Stomach (tissue), 9 donors: ENCODE measurements around the gene OPCML. TPM values are rescaled to one million over a fixed set of nuclear protein-coding genes. Genes with fewer than 3 reads are reported as not detected.

Source experiments
- DNase-seq, 2 donors: peaks; one replicate each; pipeline versions ENCODE4 v3.0.0 to v3.0.0-alpha.2; 2013 to 2019
- H3K27ac ChIP-seq, 5 donors: fragments of 200-600 bp in 4 of 5; sonication (generic) in 4 of 5; one replicate each; pipeline ENCODE4 v1.5.1; 2013 to 2019; ENCODE audit warnings: mild to moderate bottlenecking in 1 of 5, moderate library complexity in 1 of 5
- H3K27me3 ChIP-seq, 3 donors: fragments of 200-600 bp; sonication (generic); one replicate each; pipeline ENCODE4 v1.5.1; 2017 to 2019; ENCODE audit warnings: mixed run types in 1 of 3
- H3K36me3 ChIP-seq, 4 donors: fragments of 200-600 bp; sonication (generic); 1 replicate in 3 of 4; 2 replicates in 1 of 4; pipeline ENCODE4 v1.5.1; 2016 to 2019
- H3K4me1 ChIP-seq, 4 donors: fragments of 200-600 bp; sonication (generic); one replicate each; pipeline ENCODE4 v1.5.1; 2016 to 2019
- H3K4me3 ChIP-seq, 4 donors: fragments of 200-600 bp; sonication (generic) in 3 of 4; one replicate each; pipeline ENCODE4 v1.5.1; 2016 to 2019; ENCODE audit warnings: mild to moderate bottlenecking in 1 of 4
- H3K9me3 ChIP-seq, 4 donors: fragments of 200-600 bp; sonication (generic); one replicate each; pipeline ENCODE4 v1.5.1; 2016 to 2019
- CTCF ChIP-seq, 7 experiments: fragments of 450-650 bp in 4 of 7; fragments of 200-600 bp in 3 of 7; sonication (generic) in 3 of 7; IDR thresholded peaks; one replicate each; pipeline ENCODE4 v1.5.1; 2016 to 2019; ENCODE audit warnings: antibody characterized with exemption in 7 of 7, control low read depth in 2 of 7, mild to moderate bottlenecking in 1 of 7
- EP300 ChIP-seq: sonication (generic); formaldehyde crosslinking; IDR thresholded peaks from one replicate; pipeline ENCODE4 v1.6.1; 2017; ENCODE audit warnings: antibody characterized with exemption
- POLR2A ChIP-seq, 4 donors: fragments of 450-650 bp; IDR thresholded peaks; one replicate each; pipeline ENCODE4 v1.6.1; 2016; ENCODE audit warnings: antibody characterized with exemption in 4 of 4, control low read depth in 2 of 4, mild to moderate bottlenecking in 1 of 4, moderate library complexity in 1 of 4
- POLR2AphosphoS5 ChIP-seq, 3 donors: sonication (generic); formaldehyde crosslinking; IDR thresholded peaks; one replicate each; pipeline ENCODE4 v1.6.1; 2016; ENCODE audit warnings: antibody characterized with exemption in 3 of 3
- WGBS, 5 donors: extraction: QIAGEN DNeasy Blood & Tissue Kit in 3 of 5; methylation state at CpG; one replicate each; pipeline versions ENCODE4 v1.1.5 to v1.1.7; 2013 to 2018; 5-methylcytosine and 5-hydroxymethylcytosine counted together
- intact Hi-C: fragments of 100-400 bp; cut with DNase I; formaldehyde crosslinking; loops from one replicate; pipeline ENCODE4 v1.15.1; 2023; ENCODE audit warnings: low total_unique reads
- polyA plus RNA-seq, 3 donors: library from polyadenylated mRNA; stranded (reverse); fragments of 200-250 nt; gene quantifications; one replicate each; pipeline ENCODE4 v1.2.3, GENCODE V29; 2013
- total RNA-seq, 5 donors: library from RNA; depleted of rRNA; stranded (reverse); fragments of >200 nt; gene quantifications; one replicate each; pipeline versions ENCODE4 v1.1.0 to v1.2.3, GENCODE V29; 2014 to 2016
- donor health status: healthy with polysubstance abuse.
- donor health status: Bipolar disorder and iron deficiency.
- donor health status: healthy.

Gene OPCML
- total and polyA plus RNA-seq, 8 donors: 0.03 to 0.92 (median 0.55) TPM; not detected in 3

- WGBS, 5 donors: 68 to 73% (median 71%) methylated on average over 5 of the region's 5 CpGs
- no peak for TF ChIP-seq EP300
- TF ChIP-seq POLR2A (IDR thresholded peaks at IDR 0.05): no peak
- TF ChIP-seq POLR2AphosphoS5 (IDR thresholded peaks at IDR 0.05): no peak
- no peak for TF ChIP-seq CTCF (IDR thresholded peaks at IDR 0.05)
- H3K36me3 ChIP-seq: no peaks in the 10 kb centered on the region
- no peaks in the 10 kb centered on the region for H3K9me3 ChIP-seq
- H3K4me3 ChIP-seq: no peak overlapping the region
- no peak for DNase-seq
- intact Hi-C loops: no loop called here
- no peaks in the 10 kb centered on the region for H3K4me1 ChIP-seq
- H3K27ac ChIP-seq: no peak overlapping the region
- H3K27me3 ChIP-seq: no peaks in the 10 kb centered on the region
Observed at GRCh38 chr11:133305208-133305956, 226.9 kb downstream of the OPCML start.

- intact Hi-C loops: no loop called here
Observed at GRCh38 chr11:133303262-133303661, 229.0 kb downstream of the OPCML start.

GRCh38 chr11:133302056-133302455 lies 230.2 kb downstream of the OPCML start:
- no peak for DNase-seq
- no peak overlapping the region for H3K27ac ChIP-seq
- H3K36me3 ChIP-seq: no peaks in the 10 kb centered on the region
- no peaks in the 10 kb centered on the region for H3K4me1 ChIP-seq
- no peaks in the 10 kb centered on the region for H3K27me3 ChIP-seq
- TF ChIP-seq EP300: no peak
- no peaks in the 10 kb centered on the region for H3K9me3 ChIP-seq
- no peak overlapping the region for H3K4me3 ChIP-seq
- intact Hi-C loops: no loop called here
- WGBS, 5 donors: 33 to 55% (median 39%) methylated on average over 3 of the region's 3 CpGs

More at GRCh38 chr11:133303262-133303661, 229.0 kb downstream of the OPCML start:
- Histone ChIP-seq H3K36me3 (no peaks in the 10 kb centered on the region), H3K4me3 (no peak overlapping the region), H3K9me3 (no peaks in the 10 kb centered on the region), H3K4me1 (no peaks in the 10 kb centered on the region), H3K27ac (no peak overlapping the region), H3K27me3 (no peaks in the 10 kb centered on the region)
- 90 to 94% (median 92%) methylated on average over 5 of the region's 5 CpGs for WGBS, 5 donors
- DNase-seq: no peak
- no peak for TF ChIP-seq POLR2A (IDR thresholded peaks at IDR 0.05)
- TF ChIP-seq CTCF (IDR thresholded peaks at IDR 0.05): no peak
- TF ChIP-seq POLR2AphosphoS5 (IDR thresholded peaks at IDR 0.05): no peak
- no peak for TF ChIP-seq EP300

GRCh38 chr11:133300666-133301065 lies 231.6 kb downstream of the OPCML start:
- H3K27me3 ChIP-seq: no peaks in the 10 kb centered on the region
- H3K9me3 ChIP-seq: no peaks in the 10 kb centered on the region
- no peaks in the 10 kb centered on the region for H3K4me1 ChIP-seq
- DNase-seq: no peak
- 69 to 93% (median 84%) methylated on average over 3 of the region's 3 CpGs for WGBS, 5 donors
- TF ChIP-seq EP300 (no peak), POLR2A (IDR thresholded peaks at IDR 0.05) (no peak), CTCF (IDR thresholded peaks at IDR 0.05) (no peak), POLR2AphosphoS5 (IDR thresholded peaks at IDR 0.05) (no peak)
- H3K36me3 ChIP-seq: no peaks in the 10 kb centered on the region
- intact Hi-C loops: no loop called here
- no peak overlapping the region for H3K27ac ChIP-seq
- no peak overlapping the region for H3K4me3 ChIP-seq

GRCh38 chr11:133291780-133292179 lies 240.5 kb downstream of the OPCML start:
- peak in 1 of 2 donors; percentile 14 for DNase-seq

More at GRCh38 chr11:133291780-133292179, 240.5 kb downstream of the OPCML start:
- 58 to 71% (median 63%) methylated on average over 7 of the region's 7 CpGs for WGBS, 5 donors
- H3K9me3 ChIP-seq: no peaks in the 10 kb centered on the region
- no peaks in the 10 kb centered on the region for H3K36me3 ChIP-seq
- intact Hi-C loops: no loop called here
- TF ChIP-seq POLR2A (IDR thresholded peaks at IDR 0.05) (no peak), POLR2AphosphoS5 (IDR thresholded peaks at IDR 0.05) (no peak), EP300 (no peak), CTCF (IDR thresholded peaks at IDR 0.05) (no peak)
- H3K27ac ChIP-seq: no peak overlapping the region
- H3K27me3 ChIP-seq: no peaks in the 10 kb centered on the region
- no peaks in the 10 kb centered on the region for H3K4me1 ChIP-seq
- no peak overlapping the region for H3K4me3 ChIP-seq
